ENCODE measurements around the gene JMJD1C.

- TF ChIP-seq, protein P1, sequence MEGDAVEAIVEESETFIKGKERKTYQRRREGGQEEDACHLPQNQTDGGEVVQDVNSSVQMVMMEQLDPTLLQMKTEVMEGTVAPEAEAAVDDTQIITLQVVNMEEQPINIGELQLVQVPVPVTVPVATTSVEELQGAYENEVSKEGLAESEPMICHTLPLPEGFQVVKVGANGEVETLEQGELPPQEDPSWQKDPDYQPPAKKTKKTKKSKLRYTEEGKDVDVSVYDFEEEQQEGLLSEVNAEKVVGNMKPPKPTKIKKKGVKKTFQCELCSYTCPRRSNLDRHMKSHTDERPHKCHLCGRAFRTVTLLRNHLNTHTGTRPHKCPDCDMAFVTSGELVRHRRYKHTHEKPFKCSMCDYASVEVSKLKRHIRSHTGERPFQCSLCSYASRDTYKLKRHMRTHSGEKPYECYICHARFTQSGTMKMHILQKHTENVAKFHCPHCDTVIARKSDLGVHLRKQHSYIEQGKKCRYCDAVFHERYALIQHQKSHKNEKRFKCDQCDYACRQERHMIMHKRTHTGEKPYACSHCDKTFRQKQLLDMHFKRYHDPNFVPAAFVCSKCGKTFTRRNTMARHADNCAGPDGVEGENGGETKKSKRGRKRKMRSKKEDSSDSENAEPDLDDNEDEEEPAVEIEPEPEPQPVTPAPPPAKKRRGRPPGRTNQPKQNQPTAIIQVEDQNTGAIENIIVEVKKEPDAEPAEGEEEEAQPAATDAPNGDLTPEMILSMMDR (IDR thresholded peaks at IDR 0.05; ENCODE audit: low read length): no peak
- TF ChIP-seq EZH2 (optimal IDR thresholded peaks at IDR 0.05; ENCODE audit: low read depth, low read length) (no peak), EZH2phosphoT487 (IDR thresholded peaks at IDR 0.05; ENCODE audit: low read length) (no peak)
Measured at GRCh38 chr10:63382066-63382465, 83.7 kb downstream of the JMJD1C start.

Measured in MM.1S (cell line).